Tibial nerve (tissue), 4 donors: ENCODE results near the gene TNRC18. TPM values are rescaled to one million over a fixed set of nuclear protein-coding genes. Genes with fewer than 3 reads are reported as not detected.
"Not testable (repeated sequence)": the region's sequence is repeated elsewhere in the genome, so short reads cannot be mapped to it uniquely, and the experiment has no call there.

Experiments used
- DNase-seq, 2 donors: peaks; one replicate each; pipeline ENCODE4 v3.0.0-alpha.2; 2019; ENCODE audit warnings: low spot score in 2 of 2
- H3K27ac ChIP-seq, 4 donors: fragments of 200-600 bp; sonication (generic) in 3 of 4; one replicate each; pipeline ENCODE4 v1.5.1; 2017 to 2019; ENCODE audit warnings: mild to moderate bottlenecking in 1 of 4
- H3K27me3 ChIP-seq, 2 donors: fragments of 200-600 bp; sonication (generic) in 1 of 2; one replicate each; pipeline versions ENCODE4 v1.5.1 to v1.6.0; 2017 to 2019
- H3K36me3 ChIP-seq, 3 donors: fragments of 200-600 bp; sonication (generic); one replicate each; pipeline ENCODE4 v1.5.1; 2018 to 2019
- H3K4me1 ChIP-seq, 4 donors: fragments of 200-600 bp; sonication (generic) in 3 of 4; one replicate each; pipeline ENCODE4 v1.5.1; 2017 to 2019
- H3K4me3 ChIP-seq, 4 donors: fragments of 200-600 bp; sonication (generic) in 3 of 4; one replicate each; pipeline ENCODE4 v1.5.1; 2017 to 2019; ENCODE audit warnings: mild to moderate bottlenecking in 1 of 4, moderate library complexity in 1 of 4
- H3K9me3 ChIP-seq, 4 donors: fragments of 200-600 bp; sonication (generic) in 3 of 4; one replicate each; pipeline ENCODE4 v1.5.1; 2017 to 2019
- CTCF ChIP-seq, 5 experiments: fragments of 200-600 bp in 3 of 5; fragments of 450-650 bp in 2 of 5; sonication (generic) in 3 of 5; IDR thresholded peaks; one replicate each; pipeline ENCODE4 v1.5.1; 2016 to 2019; ENCODE audit warnings: antibody characterized with exemption in 5 of 5, mild to moderate bottlenecking in 3 of 5, moderate library complexity in 2 of 5
- EP300 ChIP-seq, 2 donors: sonication (generic); formaldehyde crosslinking; IDR thresholded peaks; one replicate each; pipeline ENCODE4 v1.6.1; 2017; ENCODE audit warnings: antibody characterized with exemption in 2 of 2, mild to moderate bottlenecking in 1 of 2
- POLR2A ChIP-seq, 2 donors: fragments of 450-650 bp; IDR thresholded peaks; one replicate each; pipeline ENCODE4 v1.6.1; 2017; ENCODE audit warnings: antibody characterized with exemption in 2 of 2, mild to moderate bottlenecking in 2 of 2, moderate library complexity in 2 of 2
- WGBS, 2 donors: methylation state at CpG; one replicate each; pipeline ENCODE4 v1.1.5; 2018; 5-methylcytosine and 5-hydroxymethylcytosine counted together
- total RNA-seq, 4 donors: library from RNA; depleted of rRNA; stranded (reverse); fragments of >200 nt; gene quantifications; one replicate each; pipeline ENCODE4 v1.1.0, GENCODE V29; 2016

TNRC18 gene
- total RNA-seq, 4 donors from 2014 or later, result 76.9 to 241 (median 147) TPM

GRCh38 chr7:5315761-5316160, 107.9 kb downstream of the TNRC18 start:
- peaks cover 4 to 100% (median 5%) of the 10 kb centered on the region in 3 donors for H3K36me3 ChIP-seq
- WGBS, 2 donors, result 95 to 97% methylated on average over 13 to 14 of the region's 14 CpGs
- no peaks in the 10 kb centered on the region for H3K4me1 ChIP-seq
- H3K27me3 ChIP-seq, result no peaks in the 10 kb centered on the region
- no peak overlapping the region for H3K27ac ChIP-seq
- no peak overlapping the region for H3K4me3 ChIP-seq
- peaks cover 0 to 14% (median 2%) of the 10 kb centered on the region in 4 donors for H3K9me3 ChIP-seq
- no peak for DNase-seq
- TF ChIP-seq CTCF (IDR thresholded peaks at IDR 0.05) (no peak), EP300 (IDR thresholded peaks at IDR 0.05) (no peak), POLR2A (IDR thresholded peaks at IDR 0.05) (no peak)

- H3K9me3 ChIP-seq, result peaks cover 0 to 14% (median 2%) of the 10 kb centered on the region in 4 donors
- H3K36me3 ChIP-seq, result peaks cover 0 to 100% (median 5%) of the 10 kb centered on the region in 3 donors
- TF ChIP-seq CTCF (IDR thresholded peaks at IDR 0.05) (no peak), EP300 (IDR thresholded peaks at IDR 0.05) (no peak), POLR2A (IDR thresholded peaks at IDR 0.05) (no peak)
- no peak for DNase-seq
- H3K4me1 ChIP-seq, result no peaks in the 10 kb centered on the region
- H3K4me3 ChIP-seq, result no peak overlapping the region
- no peaks in the 10 kb centered on the region for H3K27me3 ChIP-seq
- H3K27ac ChIP-seq, result no peak overlapping the region
- WGBS, 2 donors, result 83 to 87% methylated on average over 18 to 19 of the region's 19 CpGs
Measured at GRCh38 chr7:5314864-5315263, 108.8 kb downstream of the TNRC18 start.

- Histone ChIP-seq H3K36me3 (peaks cover 0 to 100% (median 3%) of the 10 kb centered on the region in 3 donors), H3K27ac (peak overlapping the region in 1 of 4 donors; percentile 34)
- H3K27me3 ChIP-seq, H3K4me1 ChIP-seq, H3K9me3 ChIP-seq, H3K4me3 ChIP-seq, DNase-seq: not testable (repeated sequence)
- WGBS, 2 donors, result 66 to 79% methylated on average over 48 of the region's 48 CpGs
Measured at GRCh38 chr7:5313076-5313885, 110.4 kb downstream of the TNRC18 start.

- H3K4me3 ChIP-seq, H3K27me3 ChIP-seq, H3K9me3 ChIP-seq, H3K27ac ChIP-seq, DNase-seq, H3K4me1 ChIP-seq: not testable (repeated sequence)
- H3K36me3 ChIP-seq, result peaks cover 0 to 100% (median 0%) of the 10 kb centered on the region in 3 donors
- 83 to 86% methylated on average over 27 to 37 of the region's 46 CpGs for WGBS, 2 donors
Measured at GRCh38 chr7:5312276-5313070, 111.2 kb downstream of the TNRC18 start.

GRCh38 chr7:5310822-5311405, 112.7 kb downstream of the TNRC18 start:
- Histone ChIP-seq H3K9me3 (no peaks in the 10 kb centered on the region), H3K4me1 (no peaks in the 10 kb centered on the region), H3K36me3 (peaks cover 0 to 95% (median 0%) of the 10 kb centered on the region in 3 donors), H3K4me3 (no peak overlapping the region), H3K27me3 (no peaks in the 10 kb centered on the region), H3K27ac (no peak overlapping the region)
- no peak for DNase-seq
- TF ChIP-seq CTCF (IDR thresholded peaks at IDR 0.05) (no peak), EP300 (IDR thresholded peaks at IDR 0.05) (no peak), POLR2A (IDR thresholded peaks at IDR 0.05) (no peak)
- 94% methylated on average over 14 to 16 of the region's 16 CpGs for WGBS, 2 donors
